ENCODE results near the gene PRLHR. TPM values are rescaled to one million over a fixed set of nuclear protein-coding genes. Genes with fewer than 3 reads are reported as not detected.
A peak's percentile ranks its signal among the peaks of the same experiment; 100 is the strongest.

Gene PRLHR
- total RNA-seq, 2 experiments from 2014 or later: not detected

- no peak overlapping the region for H3K27ac Mint-ChIP-seq
- peaks cover 3% of the 10 kb centered on the region for H3K9me3 Mint-ChIP-seq (ENCODE audit: insufficient read depth)
- peaks cover 6% of the 10 kb centered on the region for H3K27me3 Mint-ChIP-seq (ENCODE audit: low read depth)
- no peak for DNase-seq
- no peak for ATAC-seq
- H3K4me1 Mint-ChIP-seq (ENCODE audit: low read depth): no peaks in the 10 kb centered on the region
- no peaks in the 10 kb centered on the region for H3K36me3 Mint-ChIP-seq (ENCODE audit: low read depth)
- ChIA-PET POLR2A (no interaction called here), CTCF (no interaction called here)
- no peak overlapping the region for H3K4me3 Mint-ChIP-seq
Measured at GRCh38 chr10:118610577-118610976, 15.1 kb upstream of the PRLHR start.

- Mint-ChIP-seq H3K4me3 (no peak overlapping the region), H3K4me1 (ENCODE audit: low read depth) (no peaks in the 10 kb centered on the region), H3K27me3 (ENCODE audit: low read depth) (peaks cover 11% of the 10 kb centered on the region), H3K27ac (no peak overlapping the region), H3K9me3 (ENCODE audit: insufficient read depth) (peaks cover 3% of the 10 kb centered on the region), H3K36me3 (ENCODE audit: low read depth) (no peaks in the 10 kb centered on the region)
- no peak for ATAC-seq
- CTCF ChIA-PET: no interaction called here
- no peak for DNase-seq
- POLR2A ChIA-PET: interaction anchor here (0.7 kb wide), 1 partner anchor 20 kb away, joined by 3 read pairs; no protein-coding TSS in a partner anchor
Measured at GRCh38 chr10:118607768-118608354, 12.4 kb upstream of the PRLHR start.

GRCh38 chr10:118605694-118606093, 10.2 kb upstream of the PRLHR start:
- ChIA-PET CTCF (interaction anchor here (0.6 to 0.7 kb wide), 2 partner anchors 63 to 114 kb away, joined by 3 read pairs; no protein-coding TSS in a partner anchor), POLR2A (no interaction called here)
- H3K27ac Mint-ChIP-seq: no peak overlapping the region

GRCh38 chr10:118596426-118597124, 1.1 kb upstream of the PRLHR start:
- H3K4me1 Mint-ChIP-seq (ENCODE audit: low read depth): no peaks in the 10 kb centered on the region
- ChIA-PET POLR2A (no interaction called here), CTCF (interaction anchor here (1.0 kb wide), 1 partner anchor 124 kb away, joined by 3 read pairs; no protein-coding TSS in a partner anchor)
- H3K27me3 Mint-ChIP-seq (ENCODE audit: low read depth): peaks cover 57% of the 10 kb centered on the region
- DNase-seq (no peak), ATAC-seq (no peak)
- no peak overlapping the region for H3K27ac Mint-ChIP-seq
- no peaks in the 10 kb centered on the region for H3K9me3 Mint-ChIP-seq (ENCODE audit: insufficient read depth)
- H3K4me3 Mint-ChIP-seq: no peak overlapping the region
- H3K36me3 Mint-ChIP-seq (ENCODE audit: low read depth): no peaks in the 10 kb centered on the region

More at GRCh38 chr10:118605694-118606093, 10.2 kb upstream of the PRLHR start:
- DNase-seq: no peak
- H3K4me1 Mint-ChIP-seq (ENCODE audit: low read depth): no peaks in the 10 kb centered on the region
- no peak overlapping the region for H3K4me3 Mint-ChIP-seq
- H3K9me3 Mint-ChIP-seq (ENCODE audit: insufficient read depth): peaks cover 3% of the 10 kb centered on the region
- no peak for ATAC-seq
- peaks cover 12% of the 10 kb centered on the region for H3K27me3 Mint-ChIP-seq (ENCODE audit: low read depth)
- no peaks in the 10 kb centered on the region for H3K36me3 Mint-ChIP-seq (ENCODE audit: low read depth)

- Mint-ChIP-seq H3K4me1 (ENCODE audit: low read depth) (no peaks in the 10 kb centered on the region), H3K36me3 (ENCODE audit: low read depth) (no peaks in the 10 kb centered on the region), H3K9me3 (ENCODE audit: insufficient read depth) (no peaks in the 10 kb centered on the region), H3K4me3 (no peak overlapping the region), H3K27ac (no peak overlapping the region), H3K27me3 (ENCODE audit: low read depth) (peaks cover 58% of the 10 kb centered on the region)
- ATAC-seq (no peak), DNase-seq (no peak)
- POLR2A ChIA-PET: no interaction called here
- CTCF ChIA-PET: interaction anchor here (1.0 to 1.5 kb wide), 3 partner anchors 124 to 128 kb away, joined by 3 to 7 read pairs (median 6); no protein-coding TSS in a partner anchor
Measured at GRCh38 chr10:118595064-118595420, 406 bp downstream of the PRLHR start.

GRCh38 chr10:118594392-118595063, 920 bp downstream of the PRLHR start:
- ChIA-PET POLR2A (no interaction called here), CTCF (interaction anchor here (1.0 to 1.5 kb wide), 3 partner anchors 125 to 129 kb away, joined by 3 to 7 read pairs (median 6); no protein-coding TSS in a partner anchor)
- ATAC-seq (peak; percentile 83), DNase-seq (peak; percentile 46)
- Mint-ChIP-seq H3K9me3 (ENCODE audit: insufficient read depth) (no peaks in the 10 kb centered on the region), H3K4me3 (no peak overlapping the region), H3K36me3 (ENCODE audit: low read depth) (no peaks in the 10 kb centered on the region), H3K4me1 (ENCODE audit: low read depth) (no peaks in the 10 kb centered on the region), H3K27ac (no peak overlapping the region), H3K27me3 (ENCODE audit: low read depth) (peaks cover 62% of the 10 kb centered on the region)

GRCh38 chr10:118592675-118593330, 2.6 kb downstream of the PRLHR start:
- peaks cover 58% of the 10 kb centered on the region for H3K27me3 Mint-ChIP-seq (ENCODE audit: low read depth)

GRCh38 chr10:118590334-118590733, 5.1 kb downstream of the PRLHR start:
- peaks cover 38% of the 10 kb centered on the region for H3K27me3 Mint-ChIP-seq (ENCODE audit: low read depth)
- ChIA-PET CTCF (interaction anchor here (1.1 kb wide), 1 partner anchor 22 kb away, joined by 3 read pairs; no protein-coding TSS in a partner anchor), POLR2A (no interaction called here)
- no peaks in the 10 kb centered on the region for H3K4me1 Mint-ChIP-seq (ENCODE audit: low read depth)
- no peaks in the 10 kb centered on the region for H3K36me3 Mint-ChIP-seq (ENCODE audit: low read depth)
- no peaks in the 10 kb centered on the region for H3K9me3 Mint-ChIP-seq (ENCODE audit: insufficient read depth)
- ATAC-seq: no peak
- H3K4me3 Mint-ChIP-seq: no peak overlapping the region
- DNase-seq: no peak
- no peak overlapping the region for H3K27ac Mint-ChIP-seq

More at GRCh38 chr10:118592675-118593330, 2.6 kb downstream of the PRLHR start:
- POLR2A ChIA-PET: no interaction called here
- H3K4me3 Mint-ChIP-seq: no peak overlapping the region
- no peaks in the 10 kb centered on the region for H3K4me1 Mint-ChIP-seq (ENCODE audit: low read depth)
- CTCF ChIA-PET: interaction anchor here (1.0 to 2.1 kb wide), 2 partner anchors 24 to 127 kb away, joined by 6 to 7 read pairs; no protein-coding TSS in a partner anchor
- no peak overlapping the region for H3K27ac Mint-ChIP-seq
- DNase-seq (no peak), ATAC-seq (no peak)
- no peaks in the 10 kb centered on the region for H3K36me3 Mint-ChIP-seq (ENCODE audit: low read depth)
- H3K9me3 Mint-ChIP-seq (ENCODE audit: insufficient read depth): no peaks in the 10 kb centered on the region

- ChIA-PET POLR2A (no interaction called here), CTCF (interaction anchor here (0.7 to 0.9 kb wide), 2 partner anchors 33 to 81 kb away, joined by 3 read pairs; no protein-coding TSS in a partner anchor)
- Mint-ChIP-seq H3K27me3 (ENCODE audit: low read depth) (peaks cover 19% of the 10 kb centered on the region), H3K27ac (no peak overlapping the region), H3K4me1 (ENCODE audit: low read depth) (no peaks in the 10 kb centered on the region), H3K9me3 (ENCODE audit: insufficient read depth) (no peaks in the 10 kb centered on the region), H3K36me3 (ENCODE audit: low read depth) (no peaks in the 10 kb centered on the region), H3K4me3 (no peak overlapping the region)
- ATAC-seq: no peak
- no peak for DNase-seq
Measured at GRCh38 chr10:118587881-118588651, 7.4 kb downstream of the PRLHR start.

- Mint-ChIP-seq H3K27ac (no peak overlapping the region), H3K4me3 (no peak overlapping the region), H3K4me1 (ENCODE audit: low read depth) (no peaks in the 10 kb centered on the region), H3K27me3 (ENCODE audit: low read depth) (peaks cover 9% of the 10 kb centered on the region), H3K9me3 (ENCODE audit: insufficient read depth) (no peaks in the 10 kb centered on the region), H3K36me3 (ENCODE audit: low read depth) (no peaks in the 10 kb centered on the region)
- ChIA-PET CTCF (no interaction called here), POLR2A (no interaction called here)
- DNase-seq (no peak), ATAC-seq (no peak)
Measured at GRCh38 chr10:118586911-118587310, 8.5 kb downstream of the PRLHR start.

- DNase-seq (no peak), ATAC-seq (no peak)
- H3K27ac Mint-ChIP-seq: no peak overlapping the region
- ChIA-PET POLR2A (no interaction called here), CTCF (interaction anchor here (1.0 kb wide), 1 partner anchor 18 kb away, joined by 3 read pairs; no protein-coding TSS in a partner anchor)
- H3K4me1 Mint-ChIP-seq (ENCODE audit: low read depth): no peaks in the 10 kb centered on the region
- H3K9me3 Mint-ChIP-seq (ENCODE audit: insufficient read depth): no peaks in the 10 kb centered on the region
- H3K4me3 Mint-ChIP-seq: no peak overlapping the region
- peaks cover 9% of the 10 kb centered on the region for H3K27me3 Mint-ChIP-seq (ENCODE audit: low read depth)
- no peaks in the 10 kb centered on the region for H3K36me3 Mint-ChIP-seq (ENCODE audit: low read depth)
Measured at GRCh38 chr10:118585794-118586193, 9.7 kb downstream of the PRLHR start.

All from activated CD8-positive, alpha-beta T cell treated with anti-CD3 and anti-CD28 coated beads, Interleukin-2, amount 10 ng/mL, durations not matched to agents 7 days and 5 days (primary cell).